ENCODE data around the gene AGO3. TPM values are rescaled to one million over a fixed set of nuclear protein-coding genes. Genes with fewer than 3 reads are reported as not detected.

The AGO3 gene
- total and polyA plus RNA-seq, 2 of the 13 experiments (the other 11 are each of a cell fraction or from before 2014, with no cell fraction given), result 21.2 to 27.1 TPM

- TF ChIP-seq TMF1 (CRISPR knock-in tag; IDR thresholded peaks at IDR 0.05; ENCODE audit: low read depth) (peak; percentile 86), PTBP1 (IDR thresholded peaks at IDR 0.05; ENCODE audit: low read depth, low read length, poor library complexity, severe bottlenecking) (no peak), SIN3A (IDR thresholded peaks at IDR 0.05; ENCODE audit: borderline replicate concordance, low read depth, low read length) (peak; percentile 44; the same call in 1 of the 2 replicates), KLF12 (CRISPR knock-in tag; IDR thresholded peaks at IDR 0.05; ENCODE audit: borderline replicate concordance) (0 out of 2 replicates have a peak, but pooled peaks have one; percentile 3), ZNF7 (CRISPR knock-in tag; IDR thresholded peaks at IDR 0.05) (no peak), ASH2L (IDR thresholded peaks at IDR 0.05; ENCODE audit: insufficient read length, low read depth, low read length) (peak; percentile 95), ZMYM3 (CRISPR knock-in tag; IDR thresholded peaks at IDR 0.05) (no peak), ARNT2 (CRISPR knock-in tag; IDR thresholded peaks at IDR 0.05; ENCODE audit: low read depth) (peak; percentile 91), FOSL2 (CRISPR knock-in tag; IDR thresholded peaks at IDR 0.05) (peak; percentile 47; the same call in 1 of the 2 replicates), ZNF18 (CRISPR knock-in tag; IDR thresholded peaks at IDR 0.05; ENCODE audit: insufficient replicate concordance) (peak; percentile 85), MTF2 (CRISPR knock-in tag; IDR thresholded peaks at IDR 0.05; ENCODE audit: borderline replicate concordance) (peak; percentile 49; the same call in 1 of the 2 replicates), PLRG1 (conservative IDR thresholded peaks at IDR 0.05) (no peak), ZNF224 (CRISPR knock-in tag; IDR thresholded peaks at IDR 0.05) (0 out of 2 replicates have a peak, but pooled peaks have one; percentile 61), ZNF710 (CRISPR knock-in tag; IDR thresholded peaks at IDR 0.05; ENCODE audit: borderline replicate concordance) (peak; percentile 63; the same call in 1 of the 2 replicates), U2AF1 (optimal IDR thresholded peaks at IDR 0.05; ENCODE audit: low read depth, low read length) (peak; percentile 41)
- TF ChIP-seq, protein P1, sequence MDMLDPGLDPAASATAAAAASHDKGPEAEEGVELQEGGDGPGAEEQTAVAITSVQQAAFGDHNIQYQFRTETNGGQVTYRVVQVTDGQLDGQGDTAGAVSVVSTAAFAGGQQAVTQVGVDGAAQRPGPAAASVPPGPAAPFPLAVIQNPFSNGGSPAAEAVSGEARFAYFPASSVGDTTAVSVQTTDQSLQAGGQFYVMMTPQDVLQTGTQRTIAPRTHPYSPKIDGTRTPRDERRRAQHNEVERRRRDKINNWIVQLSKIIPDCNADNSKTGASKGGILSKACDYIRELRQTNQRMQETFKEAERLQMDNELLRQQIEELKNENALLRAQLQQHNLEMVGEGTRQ (IDR thresholded peaks at IDR 0.05; ENCODE audit: low read depth, low read length), result no peak
- TF ChIP-seq, protein P1 (CRISPR knock-in tag; IDR thresholded peaks at IDR 0.05; ENCODE audit: borderline replicate concordance), result no peak; the same call in 1 of the 2 replicates
- TF ChIP-seq, protein P2, sequence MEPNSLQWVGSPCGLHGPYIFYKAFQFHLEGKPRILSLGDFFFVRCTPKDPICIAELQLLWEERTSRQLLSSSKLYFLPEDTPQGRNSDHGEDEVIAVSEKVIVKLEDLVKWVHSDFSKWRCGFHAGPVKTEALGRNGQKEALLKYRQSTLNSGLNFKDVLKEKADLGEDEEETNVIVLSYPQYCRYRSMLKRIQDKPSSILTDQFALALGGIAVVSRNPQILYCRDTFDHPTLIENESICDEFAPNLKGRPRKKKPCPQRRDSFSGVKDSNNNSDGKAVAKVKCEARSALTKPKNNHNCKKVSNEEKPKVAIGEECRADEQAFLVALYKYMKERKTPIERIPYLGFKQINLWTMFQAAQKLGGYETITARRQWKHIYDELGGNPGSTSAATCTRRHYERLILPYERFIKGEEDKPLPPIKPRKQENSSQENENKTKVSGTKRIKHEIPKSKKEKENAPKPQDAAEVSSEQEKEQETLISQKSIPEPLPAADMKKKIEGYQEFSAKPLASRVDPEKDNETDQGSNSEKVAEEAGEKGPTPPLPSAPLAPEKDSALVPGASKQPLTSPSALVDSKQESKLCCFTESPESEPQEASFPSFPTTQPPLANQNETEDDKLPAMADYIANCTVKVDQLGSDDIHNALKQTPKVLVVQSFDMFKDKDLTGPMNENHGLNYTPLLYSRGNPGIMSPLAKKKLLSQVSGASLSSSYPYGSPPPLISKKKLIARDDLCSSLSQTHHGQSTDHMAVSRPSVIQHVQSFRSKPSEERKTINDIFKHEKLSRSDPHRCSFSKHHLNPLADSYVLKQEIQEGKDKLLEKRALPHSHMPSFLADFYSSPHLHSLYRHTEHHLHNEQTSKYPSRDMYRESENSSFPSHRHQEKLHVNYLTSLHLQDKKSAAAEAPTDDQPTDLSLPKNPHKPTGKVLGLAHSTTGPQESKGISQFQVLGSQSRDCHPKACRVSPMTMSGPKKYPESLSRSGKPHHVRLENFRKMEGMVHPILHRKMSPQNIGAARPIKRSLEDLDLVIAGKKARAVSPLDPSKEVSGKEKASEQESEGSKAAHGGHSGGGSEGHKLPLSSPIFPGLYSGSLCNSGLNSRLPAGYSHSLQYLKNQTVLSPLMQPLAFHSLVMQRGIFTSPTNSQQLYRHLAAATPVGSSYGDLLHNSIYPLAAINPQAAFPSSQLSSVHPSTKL (CRISPR knock-in tag; IDR thresholded peaks at IDR 0.05), result peak; percentile 26
Measured at GRCh38 chr1:35930593-35931445, at the start of gene AGO3 (continued).
